ENCODE data around the gene PSMD12. TPM values are rescaled to one million over a fixed set of nuclear protein-coding genes. Genes with fewer than 3 reads are reported as not detected.
"Not testable (repeated sequence)": the region's sequence is repeated elsewhere in the genome, so short reads cannot be mapped to it uniquely, and the experiment has no call there.

The PSMD12 gene
- total and polyA plus RNA-seq, 2 experiments from 2014 or later: 16.6 to 44.1 TPM

DNA sequence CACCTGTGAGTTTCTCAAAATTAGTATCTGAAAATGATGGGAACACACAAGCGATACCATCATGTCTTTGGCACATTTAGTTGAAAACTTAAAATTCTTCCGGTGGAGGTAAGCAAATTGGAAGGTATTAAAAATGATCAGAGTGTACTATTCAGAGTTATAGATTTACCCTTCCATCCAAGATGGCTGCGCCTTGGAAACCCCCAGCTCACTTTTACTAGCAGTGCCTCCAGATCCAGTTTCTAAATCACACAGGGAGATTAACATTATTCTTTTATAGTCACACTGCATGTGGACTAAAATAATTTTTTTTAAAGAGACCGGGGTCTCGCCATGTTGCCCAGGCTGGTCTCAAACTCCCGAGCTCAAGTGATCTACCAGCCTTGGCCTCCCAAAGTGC lies 25.7 kb upstream of the PSMD12 start:
- H3K36me3 ChIP-seq: no peaks in the 10 kb centered on the region
- H3K4me3 ChIP-seq: no peak overlapping the region
- H3K27ac ChIP-seq: no peak overlapping the region
- TF ChIP-seq, protein P1, sequence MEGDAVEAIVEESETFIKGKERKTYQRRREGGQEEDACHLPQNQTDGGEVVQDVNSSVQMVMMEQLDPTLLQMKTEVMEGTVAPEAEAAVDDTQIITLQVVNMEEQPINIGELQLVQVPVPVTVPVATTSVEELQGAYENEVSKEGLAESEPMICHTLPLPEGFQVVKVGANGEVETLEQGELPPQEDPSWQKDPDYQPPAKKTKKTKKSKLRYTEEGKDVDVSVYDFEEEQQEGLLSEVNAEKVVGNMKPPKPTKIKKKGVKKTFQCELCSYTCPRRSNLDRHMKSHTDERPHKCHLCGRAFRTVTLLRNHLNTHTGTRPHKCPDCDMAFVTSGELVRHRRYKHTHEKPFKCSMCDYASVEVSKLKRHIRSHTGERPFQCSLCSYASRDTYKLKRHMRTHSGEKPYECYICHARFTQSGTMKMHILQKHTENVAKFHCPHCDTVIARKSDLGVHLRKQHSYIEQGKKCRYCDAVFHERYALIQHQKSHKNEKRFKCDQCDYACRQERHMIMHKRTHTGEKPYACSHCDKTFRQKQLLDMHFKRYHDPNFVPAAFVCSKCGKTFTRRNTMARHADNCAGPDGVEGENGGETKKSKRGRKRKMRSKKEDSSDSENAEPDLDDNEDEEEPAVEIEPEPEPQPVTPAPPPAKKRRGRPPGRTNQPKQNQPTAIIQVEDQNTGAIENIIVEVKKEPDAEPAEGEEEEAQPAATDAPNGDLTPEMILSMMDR (IDR thresholded peaks at IDR 0.05; ENCODE audit: low read depth, low read length): no peak
- no peak for DNase-seq (ENCODE audit: low read depth in 1 of 2, low spot score in 1 of 2)
- no peaks in the 10 kb centered on the region for H3K9me3 ChIP-seq (ENCODE audit: low read depth)
- no peaks in the 10 kb centered on the region for H3K4me1 ChIP-seq (ENCODE audit: low read depth)
- no peaks in the 10 kb centered on the region for H3K27me3 ChIP-seq

DNA sequence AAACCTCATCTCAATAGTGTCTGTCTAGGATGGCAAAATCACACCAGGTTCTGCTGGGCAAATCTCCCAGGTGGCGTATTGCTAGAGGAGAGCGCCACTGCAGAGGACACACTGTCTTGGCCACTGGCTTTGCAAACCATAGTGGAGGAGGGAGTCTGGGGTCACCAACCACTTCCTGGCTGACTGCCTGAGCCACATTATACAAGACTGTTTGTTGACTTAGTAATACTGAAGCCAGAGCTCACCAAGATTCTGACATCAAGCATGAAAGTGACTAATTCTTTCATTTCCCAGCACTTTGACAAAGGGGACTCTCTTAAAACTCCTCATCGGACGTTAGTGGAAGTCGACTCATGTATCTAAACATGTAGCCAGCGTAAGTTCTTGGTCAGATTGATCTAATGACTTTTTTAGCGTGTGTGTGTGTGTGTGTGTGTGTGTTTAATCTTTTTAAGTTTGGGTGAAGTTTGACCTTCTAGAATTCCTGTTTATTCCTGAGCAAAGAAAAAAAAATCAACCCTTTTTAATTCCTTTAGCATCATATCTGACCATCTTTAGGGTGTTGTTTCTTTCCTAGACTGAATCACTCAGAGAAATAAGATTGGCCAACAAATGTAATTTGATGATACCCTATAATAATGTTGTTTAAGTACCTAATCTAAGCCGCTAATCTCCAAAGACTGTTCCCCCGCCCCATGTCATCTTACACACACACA lies 24.4 kb upstream of the PSMD12 start:
- H3K4me3 ChIP-seq: no peak overlapping the region
- TF ChIP-seq, protein P1 (IDR thresholded peaks at IDR 0.05; ENCODE audit: low read depth, low read length): no peak
- H3K27ac ChIP-seq: no peak overlapping the region

DNA sequence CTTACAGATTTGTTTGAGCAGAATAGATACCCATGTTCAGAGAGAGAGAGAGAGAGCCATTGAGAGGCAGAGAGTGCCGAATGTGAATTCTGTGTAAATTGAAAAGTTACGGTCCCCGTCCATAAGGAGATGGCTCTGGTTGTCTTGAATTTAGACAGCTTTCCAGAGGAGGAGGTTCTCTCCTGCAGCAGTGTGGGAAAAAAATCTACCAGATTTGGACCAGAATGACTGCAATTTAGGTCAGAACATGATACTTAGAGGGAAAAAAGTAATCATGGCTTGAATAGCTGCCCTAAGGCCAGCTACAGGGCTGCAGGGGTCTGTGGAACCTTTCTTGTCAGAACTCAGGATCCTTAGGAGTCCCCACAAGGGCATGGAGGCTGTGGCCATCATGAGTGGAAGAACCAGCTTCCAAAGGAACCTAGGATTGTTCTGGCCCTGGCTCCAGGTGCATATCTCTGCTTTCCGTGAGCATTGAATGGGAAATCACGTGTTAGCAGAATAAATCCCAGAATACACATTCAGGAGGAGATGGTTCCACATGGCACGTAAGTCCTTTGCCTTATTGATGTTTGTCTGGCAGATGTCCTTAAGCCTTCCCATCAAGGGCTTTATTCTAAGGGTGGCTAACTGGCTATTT lies 23.7 kb upstream of the PSMD12 start:
- H3K27me3 ChIP-seq: no peaks in the 10 kb centered on the region
- no peak for DNase-seq (ENCODE audit: low read depth in 1 of 2, low spot score in 1 of 2)
- no peaks in the 10 kb centered on the region for H3K4me1 ChIP-seq (ENCODE audit: low read depth)
- H3K9me3 ChIP-seq (ENCODE audit: low read depth): no peaks in the 10 kb centered on the region
- TF ChIP-seq, protein P1 (IDR thresholded peaks at IDR 0.05; ENCODE audit: low read depth, low read length): no peak
- H3K36me3 ChIP-seq: no peaks in the 10 kb centered on the region
- H3K27ac ChIP-seq: no peak overlapping the region
- no peak overlapping the region for H3K4me3 ChIP-seq

More for the DNA sequence above, 24.4 kb upstream of the PSMD12 start:
- Histone ChIP-seq H3K4me1 (ENCODE audit: low read depth) (no peaks in the 10 kb centered on the region), H3K27me3 (no peaks in the 10 kb centered on the region), H3K9me3 (ENCODE audit: low read depth) (no peaks in the 10 kb centered on the region), H3K36me3 (no peaks in the 10 kb centered on the region)
- peak in 1 of 2 donors; percentile 81 for DNase-seq (ENCODE audit: low read depth in 1 of 2, low spot score in 1 of 2)

DNA sequence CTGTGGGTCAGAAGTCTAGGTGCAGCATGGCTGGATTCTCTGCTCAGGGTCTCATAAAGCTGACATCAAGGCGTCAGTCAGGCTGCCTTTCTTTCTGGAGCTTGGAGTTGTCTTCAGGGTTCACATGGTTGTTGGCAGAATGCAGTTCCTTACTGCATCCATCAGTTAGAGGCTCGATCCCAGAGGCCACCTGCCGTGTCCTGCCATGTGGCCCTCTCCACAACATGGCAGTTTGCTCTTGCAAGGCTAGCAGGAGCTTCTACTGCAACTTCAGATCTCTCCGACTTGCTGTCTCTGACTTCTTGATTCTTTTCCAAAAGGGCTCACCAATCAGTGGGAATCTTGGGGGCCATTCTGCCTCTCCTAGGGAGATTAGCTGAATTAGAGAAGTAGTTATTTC lies 22.6 kb upstream of the PSMD12 start:
- H3K4me1 ChIP-seq (ENCODE audit: low read depth): no peaks in the 10 kb centered on the region
- H3K9me3 ChIP-seq (ENCODE audit: low read depth): no peaks in the 10 kb centered on the region
- no peak for DNase-seq (ENCODE audit: low read depth in 1 of 2, low spot score in 1 of 2)
- no peaks in the 10 kb centered on the region for H3K36me3 ChIP-seq
- TF ChIP-seq, protein P1 (IDR thresholded peaks at IDR 0.05; ENCODE audit: low read depth, low read length): no peak
- no peak overlapping the region for H3K27ac ChIP-seq
- no peak overlapping the region for H3K4me3 ChIP-seq
- no peaks in the 10 kb centered on the region for H3K27me3 ChIP-seq

DNA sequence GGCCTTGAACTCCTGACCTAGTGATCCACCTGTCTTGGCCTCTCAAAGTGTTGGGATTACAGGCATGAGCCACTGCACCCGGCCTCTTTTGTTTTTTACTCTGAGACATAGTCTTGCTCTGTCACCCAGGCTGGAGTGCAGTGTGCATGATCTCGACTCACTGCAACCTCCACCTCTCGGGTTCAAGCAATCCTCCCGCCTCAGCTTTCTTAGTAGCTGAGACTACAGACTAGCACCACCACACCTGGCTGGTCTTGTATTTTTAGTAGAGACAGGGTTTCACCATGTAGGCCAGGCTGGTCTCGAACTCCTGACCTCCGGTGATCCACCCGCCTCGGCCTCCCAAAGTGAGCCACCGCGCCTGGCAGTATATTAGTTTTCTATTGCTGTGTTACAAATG lies 22.2 kb upstream of the PSMD12 start:
- H3K9me3 ChIP-seq (ENCODE audit: low read depth); DNase-seq (ENCODE audit: low read depth in 1 of 2, low spot score in 1 of 2); H3K27ac ChIP-seq; H3K36me3 ChIP-seq; H3K4me3 ChIP-seq; H3K4me1 ChIP-seq (ENCODE audit: low read depth); H3K27me3 ChIP-seq: not testable (repeated sequence)

DNA sequence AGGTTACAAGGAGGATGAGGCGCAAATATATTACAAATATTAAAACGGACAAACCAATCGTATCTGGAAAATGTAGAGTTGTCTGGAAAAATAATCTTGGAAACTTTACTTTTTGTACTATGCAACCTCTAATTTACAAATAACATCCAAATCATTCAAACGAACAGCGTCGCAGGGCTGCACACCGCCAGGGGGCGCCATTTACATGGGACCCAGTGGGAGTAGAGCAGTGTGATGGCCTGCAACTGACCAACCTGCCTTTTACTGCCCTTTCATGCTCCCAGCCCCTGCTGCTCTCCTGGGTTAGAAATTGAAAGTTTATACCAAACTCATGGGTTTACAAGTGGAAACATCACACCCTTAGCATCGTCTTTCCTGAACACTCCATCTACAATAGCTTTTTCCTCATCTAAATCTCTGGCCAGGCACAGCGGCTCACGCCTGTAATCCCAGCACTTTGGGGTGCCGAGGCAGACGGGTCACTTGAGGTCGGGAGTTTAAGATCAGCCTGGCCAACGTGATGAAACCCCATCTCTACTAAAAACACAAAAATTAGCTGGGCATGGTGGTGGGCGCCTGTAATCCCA lies 20.7 kb upstream of the PSMD12 start:
- Histone ChIP-seq H3K9me3 (ENCODE audit: low read depth) (no peaks in the 10 kb centered on the region), H3K27ac (no peak overlapping the region), H3K4me3 (no peak overlapping the region), H3K36me3 (no peaks in the 10 kb centered on the region), H3K4me1 (ENCODE audit: low read depth) (no peaks in the 10 kb centered on the region), H3K27me3 (no peaks in the 10 kb centered on the region)
- peak; percentile 62 to 71 for DNase-seq (ENCODE audit: low read depth in 1 of 2, low spot score in 1 of 2)
- TF ChIP-seq, protein P1 (IDR thresholded peaks at IDR 0.05; ENCODE audit: low read depth, low read length): peak; percentile 73

Measured in cardiac muscle cell (in vitro differentiated cells and primary cell).